Stimulated activated CD4-positive, alpha-beta T cell treated with anti-CD3 and anti-CD28 coated beads, TNF-alpha, amount 100 ng/mL, for 1 hour (primary cell): ENCODE data around the gene LBP.
"Not testable (repeated sequence)": the region's sequence is repeated elsewhere in the genome, so short reads cannot be mapped to it uniquely, and the experiment has no call there.

ENCODE experiments used
- DNase-seq, 3 donors: peaks; one replicate each; pipeline ENCODE4 v3.0.0-alpha.2; 2020; ENCODE audit warnings: low read depth in 3 of 3, low spot score in 1 of 3

The LBP gene, protein sequence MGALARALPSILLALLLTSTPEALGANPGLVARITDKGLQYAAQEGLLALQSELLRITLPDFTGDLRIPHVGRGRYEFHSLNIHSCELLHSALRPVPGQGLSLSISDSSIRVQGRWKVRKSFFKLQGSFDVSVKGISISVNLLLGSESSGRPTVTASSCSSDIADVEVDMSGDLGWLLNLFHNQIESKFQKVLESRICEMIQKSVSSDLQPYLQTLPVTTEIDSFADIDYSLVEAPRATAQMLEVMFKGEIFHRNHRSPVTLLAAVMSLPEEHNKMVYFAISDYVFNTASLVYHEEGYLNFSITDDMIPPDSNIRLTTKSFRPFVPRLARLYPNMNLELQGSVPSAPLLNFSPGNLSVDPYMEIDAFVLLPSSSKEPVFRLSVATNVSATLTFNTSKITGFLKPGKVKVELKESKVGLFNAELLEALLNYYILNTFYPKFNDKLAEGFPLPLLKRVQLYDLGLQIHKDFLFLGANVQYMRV

GRCh38 chr20:38346247-38346651, at the start of gene LBP:
TSS of gene LBP (plus strand) at chr20:38346482. CDS start at chr20:38346517, 35 bp downstream.
- no peak for DNase-seq

GRCh38 chr20:38297916-38298674, 48.2 kb upstream of the LBP start:
- DNase-seq = no peak

GRCh38 chr20:38298768-38299288, 47.5 kb upstream of the LBP start:
- no peak for DNase-seq

DNA sequence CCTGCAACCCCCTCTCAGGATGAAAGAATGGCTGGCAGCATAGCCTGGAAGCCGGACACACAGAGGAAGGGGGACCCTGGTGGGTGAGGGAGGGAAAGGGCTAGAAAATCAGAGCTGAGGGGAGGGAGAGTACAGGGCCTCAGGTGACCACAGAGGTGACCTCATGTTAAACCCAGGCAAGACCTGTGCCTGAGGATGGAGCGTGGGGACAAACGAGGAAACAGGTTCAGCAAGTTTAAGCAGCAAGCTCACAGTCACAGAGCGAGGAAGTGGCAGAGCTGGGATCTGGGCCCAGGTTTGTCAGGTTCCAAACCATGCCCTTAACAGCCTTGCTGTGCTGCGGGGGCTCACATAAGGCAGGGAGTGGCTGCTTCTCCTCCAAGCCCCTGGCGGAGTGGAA, 46.3 kb upstream of the LBP start:
- no peak for DNase-seq

GRCh38 chr20:38300438-38300837, 45.8 kb upstream of the LBP start:
- DNase-seq = no peak

GRCh38 chr20:38301309-38301708, 45.0 kb upstream of the LBP start:
- no peak for DNase-seq

GRCh38 chr20:38302786-38303185, 43.5 kb upstream of the LBP start:
- no peak for DNase-seq

GRCh38 chr20:38303908-38304379, 42.3 kb upstream of the LBP start, which contains the start of gene BPI:
TSS of gene BPI (plus strand) at chr20:38304156. CDS start at chr20:38304224, 68 bp downstream.
- no peak for DNase-seq

- no peak for DNase-seq
Observed at GRCh38 chr20:38304845-38305447, 41.3 kb upstream of the LBP start.

DNA sequence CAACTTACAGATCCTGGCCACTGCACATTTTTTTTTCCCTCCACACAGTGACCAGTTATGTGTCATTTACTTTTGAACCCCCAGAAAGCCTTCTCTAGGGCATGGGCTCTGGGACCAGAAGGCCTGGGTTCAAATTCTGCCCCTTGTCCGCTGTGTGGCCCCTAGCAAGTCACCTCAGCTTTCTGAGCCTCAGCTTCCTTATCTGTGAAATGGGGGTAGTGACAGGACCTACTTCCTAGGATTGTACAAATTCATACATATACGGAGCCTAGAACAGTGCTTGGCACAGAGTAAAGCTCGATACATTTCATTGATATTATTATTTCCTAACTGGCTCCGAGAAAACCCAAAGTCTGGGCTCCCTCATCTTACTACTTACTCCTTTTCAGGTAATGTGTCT, 40.7 kb upstream of the LBP start:
- DNase-seq = no peak

- no peak for DNase-seq
Observed at GRCh38 chr20:38306379-38306778, 39.9 kb upstream of the LBP start.

DNA sequence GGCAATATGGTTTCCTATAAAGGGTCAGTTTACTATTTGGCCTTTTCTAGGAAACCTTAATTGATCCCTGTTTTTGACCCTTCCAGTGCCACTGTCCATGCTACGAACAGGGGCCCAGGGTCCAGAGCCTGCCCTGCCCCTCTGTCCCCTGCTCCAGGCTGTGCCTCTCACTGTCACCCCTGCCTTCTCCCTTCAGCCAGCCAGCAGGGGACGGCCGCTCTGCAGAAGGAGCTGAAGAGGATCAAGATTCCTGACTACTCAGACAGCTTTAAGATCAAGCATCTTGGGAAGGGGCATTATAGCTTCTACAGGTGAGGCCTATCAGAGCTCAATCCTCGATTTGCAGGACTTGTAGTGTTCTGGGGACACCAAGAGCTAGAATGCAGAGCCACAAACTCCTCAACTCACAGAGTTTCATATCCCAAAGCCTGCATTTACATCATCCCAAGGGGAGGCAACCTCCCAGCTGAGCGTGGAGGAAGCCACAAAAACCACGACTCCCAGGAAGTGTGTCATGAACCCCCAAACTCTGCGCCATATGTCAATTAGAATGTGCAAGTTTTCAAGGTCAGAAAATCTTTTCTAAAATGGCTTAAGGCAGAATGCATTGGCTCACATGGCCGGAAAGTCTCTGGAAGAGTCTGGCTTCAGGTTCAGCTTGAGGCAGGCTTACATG, 38.8 kb upstream of the LBP start:
- no peak for DNase-seq

DNA sequence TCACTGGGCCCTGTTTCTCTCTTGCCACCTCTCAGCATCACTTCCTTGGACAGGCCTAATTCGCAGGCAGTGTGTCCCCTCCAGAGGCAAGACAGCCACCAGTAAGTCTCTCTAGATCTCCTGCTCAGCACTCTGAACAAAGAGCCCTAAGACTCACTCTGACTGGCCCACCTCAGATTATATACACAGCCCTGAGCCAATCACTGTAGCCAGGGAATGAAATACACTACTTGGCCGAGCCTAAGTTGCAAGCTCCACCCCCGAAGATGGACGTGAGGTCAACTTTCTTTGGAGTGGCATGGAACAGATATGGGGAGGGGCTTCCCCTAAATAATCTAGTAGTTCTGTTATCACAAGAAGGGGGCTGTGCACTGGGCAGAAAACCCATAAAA, 38.2 kb upstream of the LBP start:
- DNase-seq = no peak

DNA sequence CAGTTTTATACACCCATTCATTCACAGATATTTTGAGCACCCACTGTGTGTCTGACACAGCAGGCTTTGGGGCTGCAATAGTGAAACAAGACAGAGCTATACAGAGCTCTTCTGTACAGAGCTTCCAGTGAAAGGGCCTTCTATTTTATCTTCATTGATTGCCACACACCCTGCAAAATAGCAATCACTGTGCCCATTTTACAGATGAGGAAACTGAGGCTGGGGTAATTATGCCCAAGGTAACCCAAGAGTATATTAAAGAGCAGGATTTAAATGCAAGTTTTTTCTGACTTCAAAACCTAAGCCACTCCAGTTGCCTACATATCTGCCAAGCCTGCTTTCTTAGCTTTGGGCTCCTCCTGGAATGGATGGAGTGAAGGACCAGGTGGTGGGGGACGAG, 37.8 kb upstream of the LBP start:
- no peak for DNase-seq

DNA sequence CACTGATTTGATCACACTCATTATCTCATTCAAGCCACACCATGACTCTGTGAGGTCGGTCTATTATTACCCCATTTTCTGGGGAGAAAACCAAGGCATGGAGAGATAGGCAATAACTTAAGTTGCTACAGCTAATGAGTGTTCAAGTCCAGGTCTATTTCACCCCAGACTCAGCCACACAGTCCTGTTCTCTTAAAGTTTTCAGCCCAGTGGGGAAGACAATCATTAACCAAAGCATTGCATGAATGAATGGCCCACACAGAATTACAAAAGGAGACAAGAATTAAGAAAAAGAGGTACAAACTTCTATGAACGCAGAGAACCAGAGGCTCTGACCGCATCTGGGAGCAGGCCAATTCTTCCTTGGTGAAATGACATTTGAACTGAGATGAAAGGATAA, 35.2 kb upstream of the LBP start:
- no peak for DNase-seq

DNA sequence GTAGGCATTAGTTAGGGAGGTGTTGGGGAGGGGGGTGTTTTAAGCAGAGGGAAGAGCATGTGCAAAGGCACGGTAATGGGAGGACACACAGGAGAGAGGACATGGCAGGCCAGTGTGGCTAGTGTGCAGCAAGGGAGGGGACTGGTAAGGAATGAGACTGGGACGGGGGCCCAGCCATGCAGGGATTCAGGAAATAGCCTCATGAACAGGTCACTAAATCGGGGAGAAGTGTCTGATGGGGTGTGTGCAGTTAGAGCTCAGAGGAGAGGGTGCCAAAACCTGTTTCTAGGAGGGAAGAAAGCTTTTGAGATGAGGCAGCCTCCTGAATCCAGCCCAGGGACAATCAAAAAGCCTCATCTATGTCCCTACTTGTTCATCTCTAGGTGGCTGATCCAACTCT, 34.8 kb upstream of the LBP start:
- no peak for DNase-seq

DNA sequence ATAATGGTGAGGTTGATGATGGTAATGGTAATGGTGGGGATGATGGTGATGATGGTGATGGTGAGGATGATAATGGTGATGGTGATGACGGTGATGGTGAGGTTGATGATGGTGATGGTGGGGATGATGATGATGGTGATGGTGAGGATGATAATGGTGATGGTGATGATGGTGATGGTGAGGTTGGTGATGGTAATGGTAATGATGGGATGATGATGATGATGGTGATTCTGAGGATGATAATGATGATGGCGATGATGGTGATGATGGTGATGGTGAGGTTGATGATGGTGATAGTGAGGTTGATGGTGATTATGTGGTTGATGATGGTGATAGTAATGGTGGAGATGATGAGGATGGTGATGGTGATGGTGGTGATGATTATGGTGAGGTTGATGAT, 32.6 kb upstream of the LBP start:
- DNase-seq = no peak

- DNase-seq = not testable (repeated sequence)
Observed at GRCh38 chr20:38314350-38314749, 31.9 kb upstream of the LBP start.

GRCh38 chr20:38315290-38315966, 30.9 kb upstream of the LBP start:
- DNase-seq = no peak

DNA sequence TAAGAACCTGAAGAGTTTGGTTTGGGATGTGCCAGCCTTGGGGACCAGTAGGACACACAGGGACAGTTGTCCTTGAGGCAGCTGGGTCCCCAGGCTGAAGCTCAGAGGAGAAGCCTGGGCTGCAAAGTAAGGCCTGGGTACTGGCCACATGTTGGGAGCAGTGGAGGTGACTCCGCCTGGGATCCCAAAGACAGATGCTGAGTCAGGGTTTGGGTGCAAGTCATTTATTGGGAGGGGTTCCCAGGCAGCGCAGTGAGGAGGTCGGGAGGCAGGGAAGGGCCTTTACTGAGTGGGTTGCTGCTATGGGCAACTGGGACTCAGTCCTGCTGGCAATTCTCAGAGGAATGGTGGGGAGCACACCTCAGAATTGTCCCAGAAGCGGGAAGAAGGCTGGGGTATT, 29.9 kb upstream of the LBP start:
- DNase-seq = no peak
